Endothelial cell of umbilical vein (primary cell): ENCODE results near the gene SYNPR. TPM values are rescaled to one million over a fixed set of nuclear protein-coding genes. Genes with fewer than 3 reads are reported as not detected.

ENCODE experiments used
- BruUV-seq: library from RNA; stranded (reverse); fragments of 400-500 nt; replicated peaks from 2 replicates; lab custom pipeline; 2021; lab: Mats Ljungman, UMichigan
- CTCF ChIA-PET: fragments of 300-600, 350-600 bp; sonication (Branson Sonifier 250); formaldehyde crosslinking; loops from one replicate; lab custom pipeline; 2021; ENCODE audit warnings: antibody characterized with exemption, inconsistent platforms; lab: Charles Lee
- POLR2A ChIA-PET: fragments of 300-600, 350-600 bp; sonication (Branson Sonifier 250); formaldehyde crosslinking; loops from one replicate; lab custom pipeline; 2021; ENCODE audit warnings: antibody characterized with exemption, inconsistent platforms; lab: Charles Lee
- DNase-seq: peaks from one replicate; pipeline ENCODE4 v3.0.0-alpha.2; 2011; ENCODE audit warnings: low read depth, low spot score
- FAIRE-seq: peaks from 2 replicates; lab custom pipeline; 2011; peaks lifted over from hg19 to GRCh38; lab: Jason Lieb, UNC
- H2AFZ ChIP-seq: 2 replicates; pipeline ENCODE4 v1.6.0; 2012; ENCODE audit warnings: low read depth, low read length, control low read depth, inconsistent platforms
- H3K27ac ChIP-seq: 2 replicates; pipeline ENCODE4 v1.5.1; 2011; ENCODE audit warnings: low read depth, mild to moderate bottlenecking, control low read depth, low read length, moderate library complexity; ENCODE audit not compliant: insufficient read depth
- H3K27me3 ChIP-seq, 2 experiments: 2 replicates each; pipeline versions ENCODE4 v1.6.0 to v1.6.1; 2011; ENCODE audit warnings: low read length in 2 of 2, mixed read lengths in 1 of 2; ENCODE audit not compliant: control insufficient read depth in 2 of 2, insufficient read depth in 2 of 2
- H3K36me3 ChIP-seq, 2 experiments: 2 replicates in 1 of 2; 3 replicates in 1 of 2; pipeline ENCODE4 v1.5.1; 2011; ENCODE audit warnings: low read length in 2 of 2, mild to moderate bottlenecking in 1 of 2, moderate library complexity in 1 of 2; ENCODE audit not compliant: control insufficient read depth in 2 of 2, insufficient read depth in 2 of 2; ENCODE audit errors: extremely low read depth in 1 of 2
- H3K4me1 ChIP-seq: 3 replicates; pipeline ENCODE4 v1.5.1; 2011; ENCODE audit warnings: mild to moderate bottlenecking, low read length; ENCODE audit not compliant: control insufficient read depth, insufficient read depth; ENCODE audit errors: extremely low read depth
- H3K4me2 ChIP-seq: 2 replicates; pipeline ENCODE4 v1.6.1; 2011; ENCODE audit warnings: low read length, control low read depth, mixed read lengths; ENCODE audit not compliant: insufficient read depth
- H3K4me3 ChIP-seq, 3 experiments: fragments of 200-600 bp in 1 of 3; sonication (generic), shearing (Covaris generic) in 1 of 3; replicated peaks in 1 of 3; 2 replicates each; pipeline ENCODE4 v1.5.1; 2011 to 2016; ENCODE audit warnings: control low read depth in 3 of 3, low read length in 3 of 3, mild to moderate bottlenecking in 2 of 3, inconsistent platforms in 1 of 3, low read depth in 1 of 3, moderate library complexity in 1 of 3; ENCODE audit not compliant: insufficient read depth in 1 of 3
- H3K79me2 ChIP-seq: 2 replicates; pipeline ENCODE4 v1.6.0; 2012; ENCODE audit warnings: low read length, inconsistent platforms; ENCODE audit not compliant: control insufficient read depth, insufficient read depth
- H3K9ac ChIP-seq: replicated peaks from 2 replicates; pipeline ENCODE3; 2011; ENCODE audit warnings: low read length, control low read depth; ENCODE audit not compliant: insufficient read depth; ENCODE audit errors: extremely low read depth
- H3K9me1 ChIP-seq: replicated peaks from 3 replicates; pipeline ENCODE4 v1.6.0; 2011; ENCODE audit warnings: mild to moderate bottlenecking, low read length; ENCODE audit not compliant: control insufficient read depth, insufficient read depth; ENCODE audit errors: extremely low read depth
- H3K9me3 ChIP-seq: replicated peaks from 2 replicates; pipeline ENCODE4 v1.5.1; 2012; ENCODE audit warnings: low read length, inconsistent platforms; ENCODE audit not compliant: control insufficient read depth, insufficient read depth
- H4K20me1 ChIP-seq: replicated peaks from 2 replicates; pipeline ENCODE3; 2011; ENCODE audit warnings: mild to moderate bottlenecking, low read length; ENCODE audit not compliant: control insufficient read depth, insufficient read depth; ENCODE audit errors: extremely low read depth
- EZH2 ChIP-seq: IDR thresholded peaks from 2 replicates; pipeline ENCODE4 v1.6.1; 2012; ENCODE audit warnings: borderline replicate concordance, low read depth, mild to moderate bottlenecking, moderate library complexity, low read length, inconsistent platforms; ENCODE audit not compliant: severe bottlenecking
- FOS ChIP-seq: IDR thresholded peaks from 2 replicates; pipeline ENCODE4 v1.6.1; 2011; ENCODE audit warnings: mild to moderate bottlenecking, low read length, moderate library complexity, borderline replicate concordance; ENCODE audit not compliant: insufficient read depth
- GATA2 ChIP-seq: IDR thresholded peaks from 2 replicates; pipeline ENCODE4 v1.7.0; 2011; ENCODE audit warnings: low read depth, mild to moderate bottlenecking, moderate library complexity, mixed read lengths, low read length; ENCODE audit not compliant: insufficient read length, insufficient read depth
- JUN ChIP-seq: IDR thresholded peaks from 2 replicates; pipeline ENCODE4 v1.6.1; 2011; ENCODE audit warnings: borderline replicate concordance, low read depth; ENCODE audit not compliant: insufficient read length, insufficient read depth
- MYC ChIP-seq: IDR thresholded peaks from one replicate; pipeline ENCODE4 v1.6.1; 2011; ENCODE audit warnings: mild to moderate bottlenecking, low read depth, low read length
- POLR2A ChIP-seq: IDR thresholded peaks from 2 replicates; pipeline ENCODE4 v1.6.1; 2012; ENCODE audit warnings: low read depth, mild to moderate bottlenecking, control low read depth, low read length
- POLR2AphosphoS5 ChIP-seq: IDR thresholded peaks from 2 replicates; pipeline ENCODE4 v1.6.1; 2012; ENCODE audit warnings: low read depth, mild to moderate bottlenecking, control low read depth, low read length, moderate library complexity; ENCODE audit not compliant: insufficient read depth
- dilution Hi-C: fragments of 300-500 bp; cut with MboI; formaldehyde crosslinking; loops from one replicate; pipeline ENCODE4 v1.15.0; 2019; ENCODE audit warnings: low sequenced_read_pairs; ENCODE audit not compliant: extremely low pct_ligation_motif_present
- intact Hi-C: fragments of 100-400 bp; cut with micrococcal nuclease; formaldehyde crosslinking; loops from one replicate; pipeline ENCODE4 v1.10.0; 2022
- polyA plus RNA-seq, 4 experiments: library from polyadenylated mRNA; depleted of rRNA in 3 of 4; stranded (reverse) in 3 of 4; unstranded in 1 of 4; fragments of >200 nt; gene quantifications; 2 replicates each; pipeline versions ENCODE4 v1.2.1 to v1.2.3, GENCODE V29; 2011 to 2012; ENCODE audit warnings: missing spikeins in 1 of 4
- total RNA-seq: library from RNA; stranded (reverse); gene quantifications from 2 replicates; pipeline ENCODE4 v1.2.3, GENCODE V29; 2021
- TF ChIP-seq, protein P1 (sequence below): IDR thresholded peaks from 2 replicates; pipeline ENCODE4 v1.6.1; 2011; ENCODE audit not compliant: insufficient read depth, insufficient read length
- TF ChIP-seq, protein P2 (sequence below), 2 donors: IDR thresholded peaks; 1 replicate in 1 of 2; 2 replicates in 1 of 2; pipeline ENCODE4 v1.5.1; 2011; ENCODE audit warnings: low read length in 2 of 2, mild to moderate bottlenecking in 2 of 2, moderate library complexity in 2 of 2, control low read depth in 1 of 2, inconsistent platforms in 1 of 2, low read depth in 1 of 2; ENCODE audit not compliant: insufficient read depth in 1 of 2; ENCODE audit errors: extremely low read depth in 1 of 2

The SYNPR gene
- total and polyA plus RNA-seq, 2 donors (not counting 3 experiments of a cell fraction or from before 2014, with no cell fraction given): not detected

DNA sequence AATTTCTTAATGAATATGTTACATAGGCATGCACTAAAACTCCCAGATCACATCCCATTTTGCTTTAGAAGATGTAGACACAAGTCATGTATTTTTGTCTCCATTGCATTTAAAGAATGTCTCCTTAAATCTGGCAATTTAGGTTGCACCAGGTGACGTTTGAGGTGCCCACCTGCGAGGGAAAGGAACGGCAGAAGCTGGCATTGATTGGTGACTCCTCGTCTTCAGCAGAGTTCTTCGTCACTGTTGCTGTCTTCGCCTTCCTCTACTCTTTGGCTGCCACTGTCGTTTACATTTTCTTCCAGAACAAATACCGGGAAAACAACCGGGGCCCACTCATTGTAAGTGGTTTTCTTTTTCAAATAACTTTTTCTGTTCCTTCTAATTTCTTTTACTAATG lies 278.3 kb downstream of the SYNPR start:
- Histone ChIP-seq H4K20me1 (no peaks in the 10 kb centered on the region), H3K4me1 (no peaks in the 10 kb centered on the region), H2AFZ (no peak overlapping the region), H3K9me3 (no peaks in the 10 kb centered on the region), H3K4me2 (no peak overlapping the region), H3K9ac (no peak overlapping the region), H3K27me3 (no peaks in the 10 kb centered on the region), H3K79me2 (no peaks in the 10 kb centered on the region), H3K27ac (no peak overlapping the region), H3K9me1 (no peaks in the 10 kb centered on the region), H3K4me3 (no peak overlapping the region), H3K36me3 (no peaks in the 10 kb centered on the region)
- DNase-seq (no peak), FAIRE-seq (no peak)
- dilution Hi-C loops: no loop called here
- POLR2A ChIA-PET: no interaction called here
- CTCF ChIA-PET: no interaction called here
- no peak for TF ChIP-seq FOS
- intact Hi-C loops: no loop called here
- BruUV-seq: no TSS peak

DNA sequence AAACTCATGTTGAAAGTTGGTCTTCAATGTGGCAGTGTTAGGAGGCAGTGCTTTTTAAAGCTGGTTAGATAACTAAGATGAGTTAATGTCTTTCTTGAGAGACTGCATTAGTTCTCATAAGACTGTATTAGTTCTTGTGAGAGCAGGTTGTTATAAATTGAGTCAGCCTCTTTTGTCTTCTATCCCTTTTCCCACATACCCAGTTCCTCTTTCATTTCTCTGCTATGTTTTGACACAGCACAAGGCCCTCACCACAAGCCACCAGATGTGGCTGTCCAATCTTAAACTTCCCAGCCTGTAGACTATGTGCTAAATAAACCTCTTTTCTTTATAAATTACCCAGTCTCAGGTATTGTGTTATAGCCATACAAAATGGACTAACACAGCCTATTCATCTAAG lies 279.8 kb downstream of the SYNPR start:
- intact Hi-C loops (no loop called here), dilution Hi-C loops (no loop called here)
- BruUV-seq: no TSS peak
- Histone ChIP-seq H3K27me3 (no peaks in the 10 kb centered on the region), H3K9ac (no peak overlapping the region), H3K79me2 (no peaks in the 10 kb centered on the region), H3K27ac (no peak overlapping the region), H3K4me3 (no peak overlapping the region), H3K4me1 (no peaks in the 10 kb centered on the region), H3K9me3 (no peaks in the 10 kb centered on the region), H3K36me3 (no peaks in the 10 kb centered on the region), H2AFZ (no peak overlapping the region), H3K9me1 (no peaks in the 10 kb centered on the region), H3K4me2 (no peak overlapping the region), H4K20me1 (no peaks in the 10 kb centered on the region)
- no peak for DNase-seq
- ChIA-PET CTCF (no interaction called here), POLR2A (no interaction called here)
- no peak for FAIRE-seq
- no peak for TF ChIP-seq JUN
- no peak for TF ChIP-seq POLR2AphosphoS5
- TF ChIP-seq GATA2: no peak
- no peak for TF ChIP-seq EZH2
- TF ChIP-seq, protein P1, sequence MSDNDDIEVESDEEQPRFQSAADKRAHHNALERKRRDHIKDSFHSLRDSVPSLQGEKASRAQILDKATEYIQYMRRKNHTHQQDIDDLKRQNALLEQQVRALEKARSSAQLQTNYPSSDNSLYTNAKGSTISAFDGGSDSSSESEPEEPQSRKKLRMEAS: no peak
- TF ChIP-seq, protein P2, sequence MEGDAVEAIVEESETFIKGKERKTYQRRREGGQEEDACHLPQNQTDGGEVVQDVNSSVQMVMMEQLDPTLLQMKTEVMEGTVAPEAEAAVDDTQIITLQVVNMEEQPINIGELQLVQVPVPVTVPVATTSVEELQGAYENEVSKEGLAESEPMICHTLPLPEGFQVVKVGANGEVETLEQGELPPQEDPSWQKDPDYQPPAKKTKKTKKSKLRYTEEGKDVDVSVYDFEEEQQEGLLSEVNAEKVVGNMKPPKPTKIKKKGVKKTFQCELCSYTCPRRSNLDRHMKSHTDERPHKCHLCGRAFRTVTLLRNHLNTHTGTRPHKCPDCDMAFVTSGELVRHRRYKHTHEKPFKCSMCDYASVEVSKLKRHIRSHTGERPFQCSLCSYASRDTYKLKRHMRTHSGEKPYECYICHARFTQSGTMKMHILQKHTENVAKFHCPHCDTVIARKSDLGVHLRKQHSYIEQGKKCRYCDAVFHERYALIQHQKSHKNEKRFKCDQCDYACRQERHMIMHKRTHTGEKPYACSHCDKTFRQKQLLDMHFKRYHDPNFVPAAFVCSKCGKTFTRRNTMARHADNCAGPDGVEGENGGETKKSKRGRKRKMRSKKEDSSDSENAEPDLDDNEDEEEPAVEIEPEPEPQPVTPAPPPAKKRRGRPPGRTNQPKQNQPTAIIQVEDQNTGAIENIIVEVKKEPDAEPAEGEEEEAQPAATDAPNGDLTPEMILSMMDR (IDR thresholded peaks at IDR 0.05; ENCODE audit: extremely low read depth in 1 of 2, insufficient read depth in 1 of 2, low read depth in 1 of 2, low read length in 2 of 2): no peak
- no peak for TF ChIP-seq POLR2A
- TF ChIP-seq MYC: no peak
- no peak for TF ChIP-seq FOS
